Activated CD4-positive, CD25-positive, alpha-beta regulatory T cell treated with anti-CD3 and anti-CD28 coated beads, Interleukin-2, amount 50 U/mL, for 24 hours (primary cell): ENCODE results near the gene RAMAC.
"Not testable (repeated sequence)": the region's sequence is repeated elsewhere in the genome, so short reads cannot be mapped to it uniquely, and the experiment has no call there.

ENCODE experiments used
- ATAC-seq, 2 donors: fragments of 150-1000 bp; cut with Tn5 transposase; one replicate each; pipeline ENCODE4 v1.10.0; 2021; ENCODE audit warnings: mild to moderate bottlenecking in 1 of 2, moderate library complexity in 1 of 2

RAMAC gene

GRCh38 chr15:82969353-82969752 lies 16.7 kb upstream of the RAMAC start:
- no peak for ATAC-seq

GRCh38 chr15:82970078-82970686 lies 15.8 kb upstream of the RAMAC start:
- ATAC-seq = no peak

- no peak for ATAC-seq
These were observed 15.3 kb upstream of the RAMAC start for GRCh38 chr15:82970696-82971095.

GRCh38 chr15:82971218-82971984 lies 14.6 kb upstream of the RAMAC start:
- no peak for ATAC-seq

GRCh38 chr15:82972990-82973389 lies 13.0 kb upstream of the RAMAC start:
- no peak for ATAC-seq

GRCh38 chr15:82977076-82977475 lies 8.9 kb upstream of the RAMAC start:
- no peak for ATAC-seq

- no peak for ATAC-seq
These were observed 7.6 kb upstream of the RAMAC start for GRCh38 chr15:82978438-82978837.

GRCh38 chr15:82979726-82980125 lies 6.3 kb upstream of the RAMAC start:
- ATAC-seq = no peak

- no peak for ATAC-seq
These were observed 5.0 kb upstream of the RAMAC start for GRCh38 chr15:82980981-82981380.

GRCh38 chr15:82986442-82986780 lies 401 bp downstream of the RAMAC start:
- ATAC-seq = peak in 1 of 2 donors; percentile 37

- ATAC-seq = no peak
These were observed 6.5 kb downstream of the RAMAC start for GRCh38 chr15:82992436-82992998.

- ATAC-seq = no peak
These were observed 7.1 kb downstream of the RAMAC start for GRCh38 chr15:82993144-82993543.

GRCh38 chr15:82995076-82995475 lies 9.1 kb downstream of the RAMAC start:
- no peak for ATAC-seq

GRCh38 chr15:82995938-82996337 lies 9.9 kb downstream of the RAMAC start:
- ATAC-seq = no peak

- ATAC-seq = no peak
These were observed 13.4 kb downstream of the RAMAC start for GRCh38 chr15:82999426-82999825.

- peak; percentile 84 to 90 for ATAC-seq
These were observed 14.1 kb downstream of the RAMAC start for GRCh38 chr15:82999905-83000671.

GRCh38 chr15:83000672-83001031 lies 14.6 kb downstream of the RAMAC start:
- not testable (repeated sequence) for ATAC-seq

- peak; percentile 62 to 67 for ATAC-seq
These were observed 24.8 kb downstream of the RAMAC start for GRCh38 chr15:83010709-83011270.

- peak; percentile 80 to 87 for ATAC-seq
These were observed 25.5 kb downstream of the RAMAC start, which contains the start of gene C15orf40 for GRCh38 chr15:83011271-83012075. Gene C15orf40 (minus strand): TSS chr15:83011639. CDS start chr15:83011607, 32 bp downstream.

GRCh38 chr15:83012076-83012426 lies 26.0 kb downstream of the RAMAC start:
- ATAC-seq = no peak

- ATAC-seq = no peak
These were observed 26.6 kb downstream of the RAMAC start for GRCh38 chr15:83012636-83013035.

GRCh38 chr15:83014205-83014653 lies 28.2 kb downstream of the RAMAC start:
- ATAC-seq = peak in 1 of 2 donors; percentile 8
